K562 (cell line): ENCODE results near the gene PPP1R9A. TPM values are rescaled to one million over a fixed set of nuclear protein-coding genes. Genes with fewer than 3 reads are reported as not detected.

ENCODE experiments used
- polyA plus RNA-seq, 8 experiments: library from polyadenylated mRNA; depleted of rRNA in 4 of 8; stranded (reverse) in 5 of 8; unstranded in 3 of 8; fragments of >200 nt; fragmentation: Nextera tagmentation in 2 of 8; fragmentation: Illumina TruSeq in 1 of 8; extraction: Ambion mirVana in 2 of 8; extraction: Trizol in 1 of 8; gene quantifications; 2 replicates each; pipeline versions ENCODE4 v1.2.1 to v1.2.3, GENCODE V29; 2011 to 2014; ENCODE audit warnings: inconsistent platforms in 1 of 8, missing spikeins in 1 of 8
- small RNA-seq: library from RNA; depleted of rRNA; stranded (forward); fragments of <200 nt; gene quantifications from one replicate; pipeline ENCODE3, GENCODE V24; 2014
- total RNA-seq, 7 experiments: library from RNA; depleted of rRNA in 6 of 7; stranded (reverse); fragments of >200 nt in 6 of 7; fragmentation: Illumina TruSeq in 2 of 7; extraction: Trizol in 2 of 7; gene quantifications; 2 replicates each; pipeline versions ENCODE4 v1.2.1 to v1.2.3, GENCODE V29; 2011 to 2021; ENCODE audit warnings: low replicate concordance in 1 of 7

The PPP1R9A gene
- total and polyA plus RNA-seq, 9 of the 15 experiments (the other 6 are each of a cell fraction or from before 2014, with no cell fraction given): 0.24 TPM; not detected in 8

Small RNA genes lying within 50 kb of the gene (small RNA-seq; reads per million reads assigned to genes)
- not detected for gene AC002429.1
- gene HINT1P2: not detected
- gene RNU4-16P: not detected
